Upper lobe of right lung (tissue), 1 donor: ENCODE data around the gene STOX2. TPM values are rescaled to one million over a fixed set of nuclear protein-coding genes. Genes with fewer than 3 reads are reported as not detected.

Experiments
- ATAC-seq: fragments of 200-7000 bp; cut with Tn5 transposase; one replicate; pipeline ENCODE4 v1.9.1; 2020; ENCODE audit warnings: mild to moderate bottlenecking, moderate library complexity
- DNase-seq: peaks from one replicate; pipeline ENCODE4 v3.0.0-alpha.2; 2020
- H3K27ac ChIP-seq: fragments of 200-600 bp; one replicate; pipeline ENCODE4 v1.8.0; 2022
- H3K27me3 ChIP-seq: fragments of 200-600 bp; one replicate; pipeline ENCODE4 v1.8.0; 2022; ENCODE audit warnings: mild to moderate bottlenecking
- H3K36me3 ChIP-seq: fragments of 200-600 bp; one replicate; pipeline ENCODE4 v1.8.0; 2022
- H3K4me1 ChIP-seq: fragments of 200-600 bp; one replicate; pipeline ENCODE4 v1.8.0; 2022
- H3K4me3 ChIP-seq: fragments of 200-600 bp; one replicate; pipeline ENCODE4 v1.8.0; 2022; ENCODE audit warnings: mild to moderate bottlenecking
- H3K9me3 ChIP-seq: fragments of 200-600 bp; one replicate; pipeline ENCODE4 v1.8.0; 2022
- CTCF ChIP-seq: fragments of 200-600 bp; IDR thresholded peaks from one replicate; pipeline ENCODE4 v1.8.0; 2022; ENCODE audit warnings: antibody characterized with exemption
- intact Hi-C: fragments of 100-400 bp; cut with DNase I; formaldehyde crosslinking; loops from one replicate; pipeline ENCODE4 v1.11.0; 2022
- total RNA-seq: library from RNA; stranded (reverse); fragmentation: NEBNext Ultra II Directional; extraction: Animal tissue kit (Norgen Biotek cat#: 25700); gene quantifications from one replicate; pipeline ENCODE4 v1.2.1, GENCODE V29; 2021
- donor health status: DM: no; HTN: yes; CAD: no; lungs with severe emphysema.

The STOX2 gene
- total RNA-seq, 1 donor from 2014 or later: 12.9 TPM

GRCh38 chr4:184052616-184053015 lies 147.5 kb downstream of the STOX2 start:
- Histone ChIP-seq H3K36me3 (no peaks in the 10 kb centered on the region), H3K27ac (no peak overlapping the region), H3K4me1 (no peaks in the 10 kb centered on the region), H3K9me3 (no peaks in the 10 kb centered on the region), H3K27me3 (no peaks in the 10 kb centered on the region), H3K4me3 (no peak overlapping the region)
- ATAC-seq (no peak), DNase-seq (no peak)
- intact Hi-C loops: no loop called here
- TF ChIP-seq CTCF: no peak

- no peaks in the 10 kb centered on the region for H3K27me3 ChIP-seq
- no peaks in the 10 kb centered on the region for H3K36me3 ChIP-seq
- no peak overlapping the region for H3K4me3 ChIP-seq
- ATAC-seq: no peak
- H3K9me3 ChIP-seq: no peaks in the 10 kb centered on the region
- H3K27ac ChIP-seq: no peak overlapping the region
- DNase-seq: no peak
- TF ChIP-seq CTCF: no peak
- intact Hi-C loops: no loop called here
- no peaks in the 10 kb centered on the region for H3K4me1 ChIP-seq
These were observed 148.3 kb downstream of the STOX2 start for GRCh38 chr4:184053434-184053833.

- no peaks in the 10 kb centered on the region for H3K27me3 ChIP-seq
- TF ChIP-seq CTCF: no peak
- no peaks in the 10 kb centered on the region for H3K4me1 ChIP-seq
- H3K27ac ChIP-seq: no peak overlapping the region
- H3K9me3 ChIP-seq: no peaks in the 10 kb centered on the region
- DNase-seq: no peak
- ATAC-seq: no peak
- intact Hi-C loops: no loop called here
- no peak overlapping the region for H3K4me3 ChIP-seq
- no peaks in the 10 kb centered on the region for H3K36me3 ChIP-seq
These were observed 151.8 kb downstream of the STOX2 start for GRCh38 chr4:184056877-184057276.

GRCh38 chr4:184058026-184058425 lies 152.9 kb downstream of the STOX2 start:
- Histone ChIP-seq H3K36me3 (no peaks in the 10 kb centered on the region), H3K9me3 (no peaks in the 10 kb centered on the region), H3K4me3 (no peak overlapping the region), H3K27me3 (no peaks in the 10 kb centered on the region), H3K27ac (no peak overlapping the region), H3K4me1 (no peaks in the 10 kb centered on the region)
- intact Hi-C loops: no loop called here
- TF ChIP-seq CTCF: no peak
- DNase-seq (no peak), ATAC-seq (no peak)

GRCh38 chr4:184059099-184059498 lies 154.0 kb downstream of the STOX2 start:
- no peaks in the 10 kb centered on the region for H3K36me3 ChIP-seq
- ATAC-seq: no peak
- no peak for DNase-seq
- no peaks in the 10 kb centered on the region for H3K4me1 ChIP-seq
- intact Hi-C loops: no loop called here
- no peak overlapping the region for H3K4me3 ChIP-seq
- no peaks in the 10 kb centered on the region for H3K9me3 ChIP-seq
- no peak overlapping the region for H3K27ac ChIP-seq
- TF ChIP-seq CTCF: no peak
- no peaks in the 10 kb centered on the region for H3K27me3 ChIP-seq

GRCh38 chr4:184061582-184061981 lies 156.5 kb downstream of the STOX2 start:
- intact Hi-C loops: no loop called here
- no peaks in the 10 kb centered on the region for H3K27me3 ChIP-seq
- H3K4me3 ChIP-seq: no peak overlapping the region
- DNase-seq: no peak
- TF ChIP-seq CTCF: no peak
- H3K9me3 ChIP-seq: no peaks in the 10 kb centered on the region
- H3K4me1 ChIP-seq: no peaks in the 10 kb centered on the region
- no peak overlapping the region for H3K27ac ChIP-seq
- ATAC-seq: no peak
- H3K36me3 ChIP-seq: no peaks in the 10 kb centered on the region
